Left renal pelvis (tissue), 4 donors: Measurements from ENCODE around the gene TCAP. TPM values are rescaled to one million over a fixed set of nuclear protein-coding genes. Genes with fewer than 3 reads are reported as not detected.

Source experiments
- DNase-seq, 4 donors: peaks; one replicate each; pipeline ENCODE4 v3.0.0-alpha.2; 2013; ENCODE audit warnings: low read depth in 4 of 4, low spot score in 3 of 4
- polyA plus RNA-seq, 4 donors: library from polyadenylated mRNA; unstranded; fragments of 120-200 nt; gene quantifications; one replicate each; pipeline ENCODE4 v1.2.1, GENCODE V29; 2013; ENCODE audit not compliant: insufficient read length in 4 of 4

The TCAP gene
- polyA plus RNA-seq, 4 donors, result 0.96 to 2.9 (median 1.8) TPM

DNA sequence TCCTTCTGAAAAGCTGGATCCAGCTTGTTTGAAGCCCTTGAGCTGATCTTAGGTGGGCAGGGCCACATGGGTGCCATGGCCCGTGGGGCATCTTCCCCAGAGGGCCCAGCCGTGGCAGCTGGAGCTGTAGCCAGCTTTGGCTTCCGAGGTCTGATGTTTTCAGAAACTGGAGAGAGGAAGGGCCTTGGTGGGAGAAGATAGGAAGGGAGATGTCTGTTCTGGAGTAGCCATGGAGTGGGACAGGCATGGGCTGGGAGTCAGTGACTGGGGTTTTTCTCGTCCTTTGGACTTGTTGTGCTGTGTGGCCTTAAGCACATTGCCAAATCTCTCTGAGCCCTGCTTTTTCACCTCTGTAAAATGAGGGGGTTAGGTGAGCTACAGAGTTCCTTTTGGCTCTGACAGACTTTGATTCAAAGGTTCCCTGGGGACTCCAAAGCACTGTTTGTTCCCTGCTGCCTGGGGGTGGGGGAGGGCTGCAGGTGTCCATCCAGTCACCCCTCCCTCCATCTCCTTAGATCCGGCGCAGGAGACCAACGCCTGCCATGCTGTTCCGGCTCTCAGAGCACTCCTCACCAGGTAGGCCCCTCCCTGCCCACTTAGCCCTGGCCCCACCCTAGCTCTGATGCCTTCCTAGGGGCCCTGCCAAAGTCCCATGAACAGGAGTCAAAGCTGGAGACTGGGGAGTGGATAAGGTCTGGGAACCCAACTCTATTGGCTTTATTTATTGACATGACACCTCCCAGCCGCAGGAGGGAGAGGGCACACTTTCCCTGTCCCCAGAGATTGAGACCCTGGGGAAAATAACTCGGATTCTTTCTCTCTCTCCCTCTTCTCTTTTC, 36.3 kb upstream of the TCAP start:
- DNase-seq, result no peak

GRCh38 chr17:39629494-39629880, 35.7 kb upstream of the TCAP start:
- DNase-seq, result no peak

- no peak for DNase-seq
Observed at GRCh38 chr17:39629898-39630297, 35.3 kb upstream of the TCAP start.

GRCh38 chr17:39631403-39631802, 33.7 kb upstream of the TCAP start:
- DNase-seq, result no peak

GRCh38 chr17:39632153-39632941, 32.8 kb upstream of the TCAP start:
- no peak for DNase-seq

- DNase-seq, result no peak
Observed at GRCh38 chr17:39633570-39634183, 31.5 kb upstream of the TCAP start.

GRCh38 chr17:39634384-39634871, 30.7 kb upstream of the TCAP start:
- DNase-seq, result no peak

DNA sequence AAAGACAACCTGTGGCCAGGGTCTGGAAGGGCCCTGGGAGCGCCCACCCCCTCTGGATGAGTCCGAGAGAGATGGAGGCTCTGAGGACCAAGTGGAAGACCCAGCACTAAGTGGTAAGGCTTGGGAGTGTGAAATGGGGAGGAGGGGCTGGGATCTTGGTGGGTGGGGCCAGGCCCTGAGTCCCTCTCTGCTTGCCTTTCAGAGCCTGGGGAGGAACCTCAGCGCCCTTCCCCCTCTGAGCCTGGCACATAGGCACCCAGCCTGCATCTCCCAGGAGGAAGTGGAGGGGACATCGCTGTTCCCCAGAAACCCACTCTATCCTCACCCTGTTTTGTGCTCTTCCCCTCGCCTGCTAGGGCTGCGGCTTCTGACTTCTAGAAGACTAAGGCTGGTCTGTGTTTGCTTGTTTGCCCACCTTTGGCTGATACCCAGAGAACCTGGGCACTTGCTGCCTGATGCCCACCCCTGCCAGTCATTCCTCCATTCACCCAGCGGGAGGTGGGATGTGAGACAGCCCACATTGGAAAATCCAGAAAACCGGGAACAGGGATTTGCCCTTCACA, 29.5 kb upstream of the TCAP start:
- no peak for DNase-seq

DNA sequence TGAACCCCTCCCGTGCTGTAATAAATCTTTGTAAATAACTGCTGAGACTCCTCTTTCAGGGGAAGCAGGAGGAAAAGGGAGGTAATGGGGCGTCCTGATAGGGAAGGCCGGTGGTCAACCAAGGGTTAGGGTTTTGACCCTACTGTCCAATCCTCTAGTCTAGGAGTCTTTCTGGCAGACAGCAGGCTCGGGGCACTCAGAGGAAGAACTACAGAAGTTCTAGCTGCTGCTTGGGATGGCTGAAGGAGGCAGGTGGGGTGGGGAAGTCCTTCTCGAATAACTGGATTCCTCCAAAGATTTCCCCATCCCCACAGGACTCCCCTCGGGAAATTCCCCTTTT, 28.6 kb upstream of the TCAP start:
- DNase-seq, result no peak

DNA sequence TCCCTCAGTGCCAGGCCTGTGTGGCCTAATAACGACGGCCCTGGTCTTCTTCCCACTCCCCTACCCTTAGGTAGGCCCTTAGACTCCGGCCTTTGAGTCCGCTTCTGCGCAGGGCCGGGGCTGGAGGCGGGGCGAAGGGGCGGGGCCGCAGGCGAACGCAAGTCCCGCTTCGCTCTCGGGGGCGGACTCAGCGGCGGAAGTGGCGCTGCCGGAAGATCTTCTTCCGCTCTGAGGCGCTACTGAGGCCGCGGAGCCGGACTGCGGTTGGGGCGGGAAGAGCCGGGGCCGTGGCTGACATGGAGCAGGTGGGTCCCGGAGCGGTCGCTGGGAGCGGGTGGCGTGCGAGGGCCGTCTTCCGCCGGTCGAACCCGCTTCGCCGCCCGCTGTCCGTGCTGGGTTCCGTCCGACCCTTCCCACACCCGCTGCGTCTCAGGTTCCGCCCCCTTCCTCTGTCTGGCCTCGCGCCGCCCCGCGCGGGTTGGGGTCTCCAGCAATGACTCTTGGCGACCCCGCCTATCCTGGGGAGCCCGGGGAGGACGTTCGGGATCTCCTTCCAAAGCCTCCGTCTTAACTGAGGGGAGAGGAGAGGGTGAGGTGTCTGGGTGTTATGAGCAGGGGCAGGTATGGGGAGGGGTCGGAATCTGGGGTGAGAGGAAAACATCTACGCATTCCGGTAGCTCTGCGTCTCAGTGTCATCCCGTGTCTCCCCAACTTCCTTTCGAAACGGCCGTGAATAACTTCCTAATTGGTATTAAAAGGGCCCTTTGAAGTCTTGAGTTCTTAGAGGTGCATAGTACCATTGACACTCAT, 28.0 kb upstream of the TCAP start, which contains the start of gene STARD3:
Gene STARD3 (plus strand): TSS at position 218 of the 810 bp plus-strand sequence. CDS start 16,388 bp downstream, outside the sequence.
- DNase-seq, result peak; percentile 75 to 80 (median 76)

- no peak for DNase-seq
Observed at GRCh38 chr17:39638317-39638716, 26.8 kb upstream of the TCAP start.

DNA sequence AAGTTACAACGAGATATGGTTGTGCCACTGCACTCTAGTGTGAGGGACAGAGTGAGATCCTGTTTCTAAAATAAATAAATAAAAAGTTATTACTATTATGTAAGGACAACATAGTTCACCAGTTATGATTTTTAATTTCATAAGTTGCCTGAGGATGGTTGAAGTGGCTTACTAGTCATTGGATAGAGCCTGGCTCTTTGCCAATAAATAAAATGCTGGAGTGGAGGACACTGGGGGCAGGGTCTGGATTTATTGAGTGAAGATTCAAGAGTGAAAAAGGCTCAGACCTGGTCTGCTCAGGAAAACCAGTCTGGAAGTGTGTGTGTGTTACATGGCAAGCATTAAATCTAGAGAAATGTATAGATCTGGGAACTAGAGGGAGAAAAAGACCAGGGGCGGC, 26.1 kb upstream of the TCAP start:
- DNase-seq, result no peak

GRCh38 chr17:39639566-39640458, 25.3 kb upstream of the TCAP start:
- DNase-seq, result no peak

- no peak for DNase-seq
Observed at GRCh38 chr17:39640591-39641031, 24.5 kb upstream of the TCAP start.

GRCh38 chr17:39641097-39641496, 24.1 kb upstream of the TCAP start:
- DNase-seq, result no peak

GRCh38 chr17:39641883-39642282, 23.3 kb upstream of the TCAP start:
- DNase-seq, result no peak

GRCh38 chr17:39642291-39643074, 22.7 kb upstream of the TCAP start:
- no peak for DNase-seq

DNA sequence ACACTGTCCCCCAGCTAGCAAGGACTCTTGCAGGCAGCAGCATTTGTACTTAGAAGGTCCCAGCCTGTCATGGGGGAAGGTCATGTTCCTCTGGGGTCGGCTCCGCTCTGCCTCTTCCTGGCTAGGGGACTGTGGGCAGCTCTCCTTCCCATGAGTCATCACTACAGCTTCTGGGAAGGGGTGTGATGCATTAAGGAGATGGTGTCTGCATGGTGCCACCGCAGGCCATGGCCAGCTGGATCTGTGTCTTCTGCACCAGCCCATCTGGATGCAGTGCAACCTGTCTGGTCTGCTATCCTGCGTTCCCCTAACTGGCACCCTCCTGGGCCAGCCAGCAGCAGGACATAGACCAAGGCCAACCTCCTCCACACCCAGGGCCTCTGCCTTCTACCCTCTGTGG, 21.9 kb upstream of the TCAP start:
- no peak for DNase-seq
